ENCODE measurements around the gene PDE9A. TPM values are rescaled to one million over a fixed set of nuclear protein-coding genes. Genes with fewer than 3 reads are reported as not detected.

Gene PDE9A
- polyA plus RNA-seq, 4 donors = 7.3 to 41.0 (median 38.6) TPM

DNA sequence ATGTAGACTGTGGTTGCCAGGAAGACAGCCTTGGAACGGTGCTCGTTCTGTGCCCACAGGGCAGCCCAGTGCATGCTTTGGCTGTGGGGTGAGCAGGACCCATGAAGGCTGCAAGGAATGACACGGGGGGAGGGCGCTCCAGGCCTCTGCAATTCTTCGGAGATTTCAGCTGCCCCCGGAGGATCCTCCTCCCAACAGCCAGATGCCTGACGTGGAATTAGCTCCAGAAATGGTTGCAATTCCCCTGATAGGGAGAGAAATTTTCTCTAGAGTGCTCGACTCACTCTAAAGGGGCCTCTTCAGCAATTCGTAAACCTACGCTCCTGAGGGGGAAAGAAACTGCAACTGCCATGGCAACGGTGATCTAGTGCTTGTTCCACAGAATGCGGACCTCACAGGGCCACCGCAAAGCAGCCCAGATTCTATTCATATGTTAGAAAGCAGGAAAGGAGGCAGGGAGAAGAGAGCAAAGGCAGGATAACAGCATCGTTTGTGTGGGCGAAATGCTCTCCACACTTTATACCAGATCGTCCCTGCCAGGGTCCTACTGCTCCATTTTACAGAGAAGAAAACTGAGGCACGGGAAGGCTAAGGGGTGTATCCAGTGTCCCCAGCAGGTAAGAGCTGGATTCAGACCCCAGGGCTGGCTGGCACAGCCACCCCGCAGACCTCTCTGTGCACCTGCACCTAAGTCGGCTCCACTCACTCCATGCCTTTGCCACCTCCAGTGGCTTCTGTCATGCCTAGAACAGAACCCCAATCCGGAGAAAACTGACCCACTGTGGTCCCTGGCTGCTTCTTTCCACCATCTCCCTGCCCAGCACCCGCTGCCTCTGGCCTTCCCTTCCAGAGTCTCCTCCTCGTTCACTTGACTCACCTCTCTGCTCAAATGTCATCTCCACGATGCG, 11.9 kb upstream of the PDE9A start:
- no peak for DNase-seq (ENCODE audit: low read depth in 4 of 4, low spot score in 3 of 4)

DNA sequence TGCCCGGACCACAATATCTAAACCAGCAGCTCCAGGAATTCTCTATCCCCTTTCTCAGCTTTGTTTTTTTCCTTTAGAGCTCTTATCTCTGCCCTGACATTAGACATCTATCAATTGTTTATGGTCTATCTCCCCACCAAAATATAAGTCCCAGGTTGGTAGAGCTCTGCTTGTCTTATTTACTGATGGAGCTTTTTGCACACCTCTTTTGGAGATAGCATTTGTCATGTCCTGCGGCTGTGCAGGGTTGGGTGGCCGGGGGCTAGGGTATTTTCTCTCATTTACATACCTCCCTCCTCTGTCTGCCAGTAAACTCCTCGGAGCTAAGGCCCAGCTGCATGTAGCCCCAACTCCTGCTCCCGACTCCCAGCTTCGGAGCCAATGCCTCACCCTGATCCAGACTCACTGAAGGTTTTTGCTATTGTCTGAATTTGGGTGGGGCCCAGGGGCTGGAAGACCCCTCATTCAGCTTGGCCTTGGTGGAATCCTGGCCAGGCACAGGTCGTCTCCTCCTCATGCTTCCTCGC, 11.1 kb upstream of the PDE9A start:
- no peak for DNase-seq (ENCODE audit: low read depth in 4 of 4, low spot score in 3 of 4)

DNA sequence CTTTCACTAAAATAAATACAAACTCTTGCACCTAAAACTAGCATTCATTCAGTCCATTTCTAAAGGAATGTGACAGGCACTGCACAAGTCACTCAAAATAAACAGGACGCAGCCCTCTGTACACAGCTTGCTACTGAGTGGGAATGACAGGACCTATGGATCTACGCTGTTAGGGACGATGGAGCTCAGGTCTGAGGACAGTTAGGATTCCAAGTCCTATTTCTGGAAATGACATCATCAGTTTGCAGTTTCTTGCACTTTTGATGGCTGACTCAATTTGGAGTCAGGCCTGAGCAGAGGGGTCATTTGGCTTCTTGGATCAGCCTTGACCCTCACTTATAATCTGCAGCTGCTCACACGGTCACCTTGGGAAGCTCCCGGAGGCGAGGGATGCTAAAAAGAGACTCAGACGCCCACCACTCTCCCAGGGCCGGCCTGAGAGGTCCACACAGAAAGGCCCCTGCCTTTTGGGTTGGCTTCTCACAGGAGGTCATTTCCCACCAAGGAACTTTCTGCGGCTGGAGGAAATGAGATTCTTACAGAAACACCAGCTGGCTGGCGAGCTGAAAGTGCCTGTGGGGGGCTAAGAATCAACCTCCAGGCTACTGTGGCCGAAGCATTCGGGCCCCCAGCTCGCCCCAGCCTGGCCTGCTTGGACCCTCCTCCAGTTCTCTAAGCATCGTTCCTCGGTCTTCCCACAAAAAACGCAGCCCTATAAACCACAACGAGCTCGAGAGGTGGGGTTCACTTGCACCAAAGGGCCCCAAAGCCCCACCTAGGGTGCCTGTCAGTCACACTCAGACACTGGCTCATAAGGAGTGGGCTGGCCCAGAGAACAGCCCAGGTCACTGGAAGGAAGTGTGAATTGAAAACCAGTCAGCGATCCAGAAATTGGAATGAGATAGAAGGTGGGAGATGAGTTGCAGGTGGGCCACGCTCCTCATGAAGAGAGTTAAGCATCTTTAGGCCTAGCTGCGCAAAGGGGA, 8.9 kb upstream of the PDE9A start:
- DNase-seq (ENCODE audit: low read depth in 4 of 4, low spot score in 3 of 4) = no peak

DNA sequence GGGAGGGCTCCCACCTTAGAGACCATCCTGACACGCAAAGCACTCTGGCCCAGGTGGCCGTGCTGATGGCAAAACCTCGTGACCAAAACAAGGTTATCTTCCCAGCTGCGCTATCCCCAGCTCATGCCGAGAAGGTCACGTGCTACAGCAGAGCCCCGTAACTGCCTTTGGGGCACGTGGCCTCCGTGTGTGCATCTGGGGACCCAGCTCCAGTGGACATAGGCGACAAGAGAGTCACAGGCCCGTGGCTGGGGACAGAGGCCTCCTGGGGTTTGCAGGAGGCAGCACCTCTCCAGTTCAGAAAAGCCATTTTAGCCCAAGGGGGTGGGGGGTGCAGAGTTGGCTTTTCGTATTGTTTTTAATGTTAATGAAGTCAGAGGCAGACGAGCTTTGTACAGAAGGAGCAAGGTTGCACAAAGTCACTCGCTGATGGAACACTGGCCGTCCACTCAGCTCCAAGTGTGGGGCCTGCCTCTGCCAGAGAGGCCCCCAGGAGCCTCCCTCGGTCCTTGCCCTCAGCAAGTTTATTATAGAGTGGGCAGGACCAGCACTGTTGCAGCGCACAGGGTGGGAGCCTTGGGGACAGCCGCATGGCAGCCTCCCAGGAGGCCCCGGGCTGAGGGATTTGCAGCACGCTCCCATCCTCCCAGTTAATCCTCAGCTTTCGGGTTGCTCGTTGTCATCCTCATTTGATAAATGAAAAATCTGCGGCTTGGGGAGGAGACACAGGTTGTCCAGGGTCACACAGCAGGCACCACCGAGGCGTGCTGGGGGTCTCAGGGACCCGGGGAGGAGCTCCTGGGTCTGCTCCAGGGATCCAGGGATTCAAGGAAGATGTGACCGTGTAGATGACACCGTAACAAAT, 8.0 kb upstream of the PDE9A start:
- DNase-seq (ENCODE audit: low read depth in 4 of 4, low spot score in 3 of 4) = no peak

DNA sequence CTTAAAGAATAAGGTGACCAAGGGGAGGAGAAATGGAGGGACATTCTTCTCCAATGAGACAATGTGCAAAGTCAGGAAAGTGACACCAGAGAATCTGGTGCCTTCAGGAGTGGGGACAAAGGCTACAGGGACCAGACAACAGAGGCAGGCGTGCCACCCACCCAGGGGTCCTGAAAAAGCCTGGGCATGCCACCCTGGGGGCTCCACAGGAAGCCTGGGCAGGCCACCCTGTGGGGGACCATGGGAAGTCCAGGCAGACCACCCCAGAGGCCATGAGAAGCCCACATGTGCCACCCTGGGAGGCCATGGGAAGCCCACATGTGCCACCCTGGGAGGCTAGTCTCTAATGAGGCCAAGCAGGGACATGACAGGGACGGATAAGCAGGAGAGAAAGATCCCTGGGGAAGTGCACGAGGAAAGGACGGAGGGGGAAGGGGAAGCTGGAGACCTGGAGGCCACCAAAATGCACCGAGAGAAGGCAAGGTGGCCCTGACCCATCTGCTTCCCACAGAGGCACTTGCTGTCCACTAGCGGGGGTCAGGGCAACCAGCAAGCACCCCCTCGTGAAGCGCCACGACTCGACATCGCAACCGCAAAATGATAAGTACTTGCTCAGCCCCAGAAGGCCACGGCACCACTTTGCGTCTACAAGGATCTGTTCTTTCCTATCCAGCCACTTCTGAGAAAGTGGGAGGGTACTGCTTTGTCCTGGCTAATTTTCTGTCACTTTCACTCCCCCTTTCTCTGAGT, 7.2 kb upstream of the PDE9A start:
- DNase-seq (ENCODE audit: low read depth in 4 of 4, low spot score in 3 of 4) = no peak

DNA sequence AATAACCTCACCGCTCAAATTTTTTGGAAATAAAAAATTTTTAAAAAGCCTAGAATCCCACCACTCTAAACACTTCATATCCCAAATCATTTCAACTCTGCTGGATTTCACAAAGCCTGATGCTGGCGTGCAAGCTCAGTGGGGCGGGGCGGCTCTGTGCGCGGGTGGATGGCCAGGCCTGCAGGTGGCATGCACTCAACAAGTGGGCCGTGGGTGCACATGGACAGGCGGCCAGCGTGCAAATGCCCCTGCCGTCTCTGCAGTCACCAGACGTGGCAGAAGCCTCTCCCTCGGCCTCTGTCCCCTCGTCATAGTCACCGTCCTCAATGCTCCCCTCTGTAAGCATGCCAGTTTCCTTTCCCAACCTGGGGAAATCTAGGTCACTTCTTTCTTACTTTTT, 6.6 kb upstream of the PDE9A start:
- DNase-seq (ENCODE audit: low read depth in 4 of 4, low spot score in 3 of 4) = no peak

DNA sequence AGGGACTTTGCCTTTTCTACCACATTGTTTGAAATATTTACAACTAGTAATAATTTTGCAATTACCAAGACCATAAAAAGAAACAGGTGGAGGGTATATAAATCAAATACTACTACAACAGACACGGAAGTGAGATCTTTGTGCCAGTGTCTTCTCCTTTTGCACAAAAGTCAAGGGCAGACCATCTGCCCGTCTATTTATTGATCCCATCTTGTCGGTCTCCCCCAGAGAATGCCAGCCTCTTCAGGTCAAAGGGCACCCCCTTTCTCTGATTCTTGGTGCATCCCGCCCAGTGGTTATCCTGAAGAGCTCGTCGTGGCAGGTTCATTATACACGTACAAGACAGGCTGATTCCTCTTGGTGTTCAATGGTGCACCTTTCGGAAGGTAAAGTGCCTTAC, 4.8 kb upstream of the PDE9A start:
- DNase-seq (ENCODE audit: low read depth in 4 of 4, low spot score in 3 of 4) = no peak

DNA sequence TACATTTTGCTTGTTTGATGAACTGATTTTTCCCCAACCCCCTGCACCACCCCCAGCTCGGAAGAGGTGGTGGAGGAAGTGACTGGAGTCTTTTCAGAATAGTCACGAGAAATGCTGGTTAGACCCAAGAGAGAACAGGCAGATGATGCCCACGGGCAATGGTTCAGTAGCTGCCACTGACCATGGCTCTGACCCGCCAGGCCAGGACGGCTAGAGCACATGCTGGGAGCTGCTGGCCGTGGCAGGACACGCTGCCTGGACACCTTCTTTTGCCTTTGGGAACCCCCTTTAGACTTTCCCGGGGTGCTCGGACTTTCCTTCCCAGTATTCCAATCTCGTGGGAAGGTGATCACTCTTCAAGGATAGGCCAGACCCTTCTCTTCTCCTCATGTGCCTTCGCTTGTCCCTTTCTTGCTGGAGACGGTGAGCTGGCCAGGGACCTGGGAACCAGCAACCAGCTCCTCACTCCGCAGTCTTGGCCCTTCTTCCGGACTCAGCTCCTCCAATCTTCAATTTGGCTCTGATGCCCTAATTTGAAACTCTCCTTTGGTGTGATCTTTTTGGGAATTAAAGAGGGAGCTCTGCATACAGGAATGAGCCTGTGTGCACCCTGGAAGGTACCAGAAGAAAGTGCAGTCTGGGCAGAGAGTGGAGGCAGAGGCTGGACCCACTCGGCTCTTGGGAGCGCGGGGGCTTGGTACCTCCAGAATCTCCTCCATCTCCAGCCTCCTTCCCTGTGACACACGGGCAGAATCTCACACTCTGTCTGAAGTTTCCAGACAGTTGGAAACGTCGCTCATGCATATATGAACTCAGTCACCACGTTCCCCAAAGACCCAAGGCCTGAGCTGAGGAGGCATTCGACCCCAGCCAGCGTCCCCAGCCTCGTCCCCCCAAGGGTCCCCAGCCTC, 4.0 kb upstream of the PDE9A start:
- no peak for DNase-seq (ENCODE audit: low read depth in 4 of 4, low spot score in 3 of 4)

DNA sequence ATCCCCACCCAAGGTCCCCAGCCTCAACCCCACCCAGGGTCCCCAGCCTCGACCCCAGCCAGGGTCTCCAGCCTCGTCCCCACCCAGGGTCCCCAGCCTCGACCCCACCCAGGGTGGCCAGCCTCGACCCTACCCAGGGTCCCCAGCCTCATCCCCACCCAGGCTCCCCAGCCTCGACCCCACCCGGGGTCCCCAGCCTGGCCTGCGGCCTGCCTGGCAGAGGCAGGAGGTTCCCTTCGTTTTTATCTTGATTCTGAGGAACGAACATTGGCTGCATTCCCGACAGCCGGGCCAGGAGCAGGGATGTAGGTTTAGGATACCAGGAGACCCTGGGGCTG, 3.4 kb upstream of the PDE9A start:
- DNase-seq (ENCODE audit: low read depth in 4 of 4, low spot score in 3 of 4) = no peak

DNA sequence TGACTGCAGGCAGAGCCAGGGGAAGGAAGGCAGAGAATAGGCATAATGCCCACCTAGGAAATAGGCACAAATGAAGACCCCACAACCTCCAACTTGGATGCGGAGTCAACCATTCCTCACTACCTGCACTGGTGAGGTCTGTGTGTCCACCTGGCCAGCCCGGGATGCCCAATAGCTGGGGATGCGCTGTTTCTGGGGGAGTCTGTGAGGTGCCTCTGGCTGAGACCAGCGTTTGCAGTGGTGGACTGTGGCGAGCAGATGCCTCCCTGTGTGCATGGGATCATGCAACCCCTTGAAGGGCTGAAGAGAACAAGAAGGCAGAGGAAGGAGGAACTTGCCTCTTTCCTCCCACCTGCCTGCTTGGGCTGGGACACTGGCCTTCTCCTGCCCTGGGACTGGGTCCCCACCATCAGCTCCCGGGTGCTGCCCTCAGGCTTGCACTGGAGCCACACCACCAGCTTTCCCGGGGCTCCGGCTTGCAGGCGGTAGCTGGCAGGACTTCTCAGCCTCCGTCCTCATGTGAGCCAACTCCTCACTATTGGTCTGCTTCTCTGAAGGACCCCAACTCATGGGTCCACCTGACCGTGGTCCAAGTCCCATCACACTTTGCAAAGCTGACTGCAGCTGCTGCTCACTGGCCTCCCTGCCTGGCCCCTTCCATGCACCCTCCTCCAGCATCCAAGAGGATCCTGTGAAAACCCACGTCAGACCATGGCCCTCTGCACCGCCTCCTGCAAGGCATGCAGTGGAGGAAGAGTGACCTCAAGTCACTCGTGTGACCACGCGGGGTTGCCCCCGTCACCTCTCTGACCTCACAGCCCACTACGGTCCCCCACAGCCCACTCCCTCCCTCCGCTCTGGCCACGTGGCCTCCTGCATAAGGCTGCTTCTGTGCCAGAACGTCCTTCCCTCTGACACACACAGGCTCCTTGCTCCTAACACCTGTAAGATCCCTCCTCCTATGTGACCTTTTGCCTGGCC, 2.7 kb upstream of the PDE9A start:
- DNase-seq (ENCODE audit: low read depth in 4 of 4, low spot score in 3 of 4) = no peak

DNA sequence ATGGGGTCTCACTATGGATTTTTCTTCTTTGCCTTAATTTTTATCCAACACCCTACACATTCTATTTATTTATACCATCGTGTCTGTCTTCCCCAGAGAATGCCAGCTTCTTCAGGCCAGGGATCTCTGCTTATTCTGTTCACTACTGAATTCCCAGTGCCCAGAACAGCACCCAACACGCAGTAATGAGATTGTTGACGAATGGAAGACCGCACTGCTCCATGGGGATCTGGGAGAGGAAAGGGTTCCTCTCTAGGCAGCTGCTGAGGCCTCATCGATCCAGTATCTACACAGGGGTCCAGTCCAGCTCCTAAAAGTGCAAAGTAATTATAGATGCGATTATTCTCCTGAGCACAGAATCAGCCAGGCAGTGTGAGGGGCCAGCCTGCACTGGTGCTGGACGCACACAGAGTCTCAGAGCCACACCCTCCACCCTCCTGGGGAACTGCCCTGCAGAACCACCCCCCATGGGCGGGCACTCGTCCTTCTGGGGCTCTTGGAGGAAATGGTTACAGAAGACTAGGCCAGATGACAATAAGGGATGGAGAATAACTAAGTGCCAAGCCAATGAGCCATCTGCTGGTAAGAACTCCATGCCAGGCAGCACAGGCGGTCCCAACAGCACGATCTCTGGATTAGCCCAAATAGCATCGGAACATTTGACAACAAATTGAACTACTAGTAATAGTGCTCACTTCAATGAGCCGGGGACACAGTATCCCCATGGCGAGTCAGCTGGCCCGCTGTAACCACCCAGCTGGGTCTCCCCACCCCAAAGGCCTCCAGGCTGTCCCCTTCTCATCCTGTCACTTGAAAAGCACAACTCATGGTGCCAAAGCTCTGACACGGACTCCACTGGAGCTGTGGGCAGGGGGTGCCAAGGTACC, 1.7 kb upstream of the PDE9A start:
- no peak for DNase-seq (ENCODE audit: low read depth in 4 of 4, low spot score in 3 of 4)

DNA sequence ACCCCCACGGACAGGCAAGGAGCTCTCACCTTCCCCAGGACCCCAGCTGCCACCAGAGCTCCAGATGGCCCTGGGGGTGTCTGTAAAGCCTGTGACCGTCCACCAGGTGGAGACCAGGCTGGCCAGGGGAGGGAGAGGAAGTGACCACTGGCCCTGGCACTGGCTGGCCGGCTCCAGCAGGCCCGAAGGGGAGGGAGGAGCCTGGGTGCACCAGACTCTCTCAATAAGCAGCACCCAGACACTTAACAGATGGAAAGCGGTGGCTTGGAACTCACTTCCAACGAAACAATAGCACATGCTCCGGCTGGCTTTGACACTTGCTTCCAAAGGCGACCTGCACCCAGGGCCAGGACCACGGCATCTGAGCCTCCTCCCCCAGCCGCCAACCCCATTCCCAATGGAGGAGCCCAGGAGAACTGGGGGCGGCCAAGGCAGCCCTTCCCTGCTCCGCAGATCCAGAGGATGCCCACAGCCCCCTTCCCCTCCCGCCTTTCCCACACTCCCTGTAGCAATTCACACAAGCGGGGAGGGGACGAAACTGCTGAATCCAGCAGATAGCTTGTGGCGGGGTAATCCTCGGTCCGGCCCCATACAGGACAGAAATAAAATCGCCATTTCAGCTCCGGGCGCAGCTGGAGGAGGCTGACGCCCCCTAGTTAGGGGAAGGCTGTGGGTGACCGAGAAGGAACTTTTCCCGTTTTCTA, 742 bp upstream of the PDE9A start:
- no peak for DNase-seq (ENCODE audit: low read depth in 4 of 4, low spot score in 3 of 4)

DNA sequence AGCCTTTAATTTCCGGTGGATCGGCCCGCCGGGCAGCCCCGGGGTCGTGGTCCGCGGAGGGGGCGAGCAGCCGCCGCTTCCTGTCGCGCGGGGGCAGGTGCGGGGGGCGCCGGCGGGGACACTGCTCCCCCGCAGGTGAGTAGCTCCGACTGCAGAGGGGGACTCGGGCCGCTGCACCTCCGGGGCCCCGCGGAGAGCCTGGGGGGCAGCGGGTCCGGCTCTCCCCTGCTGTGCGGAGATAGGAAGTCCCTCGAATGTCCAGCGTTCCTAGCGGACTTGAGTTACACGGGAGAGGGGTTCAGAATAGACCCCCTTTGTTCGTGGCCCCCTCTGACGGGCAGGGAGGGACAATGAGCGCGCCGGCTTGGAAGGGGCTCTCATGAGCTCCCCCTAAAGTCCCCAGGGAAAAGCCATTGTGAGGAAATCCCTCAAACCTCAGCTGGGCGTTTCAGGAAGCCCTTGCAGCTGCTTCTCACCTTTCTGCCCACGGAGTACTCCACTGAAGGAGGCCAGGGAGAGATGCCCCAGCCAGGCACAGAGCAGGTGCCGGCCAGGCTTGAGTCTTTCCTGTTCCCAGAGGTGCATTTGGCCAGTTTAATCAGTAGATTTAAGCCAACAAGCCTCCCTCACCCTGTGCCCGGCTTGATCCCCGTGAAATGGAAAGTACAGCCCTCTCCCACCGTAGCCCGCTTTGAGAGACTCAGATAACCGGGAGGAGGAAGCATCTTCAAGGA, 925 bp downstream of the PDE9A start:
- no peak for DNase-seq (ENCODE audit: low read depth in 4 of 4, low spot score in 3 of 4)

DNA sequence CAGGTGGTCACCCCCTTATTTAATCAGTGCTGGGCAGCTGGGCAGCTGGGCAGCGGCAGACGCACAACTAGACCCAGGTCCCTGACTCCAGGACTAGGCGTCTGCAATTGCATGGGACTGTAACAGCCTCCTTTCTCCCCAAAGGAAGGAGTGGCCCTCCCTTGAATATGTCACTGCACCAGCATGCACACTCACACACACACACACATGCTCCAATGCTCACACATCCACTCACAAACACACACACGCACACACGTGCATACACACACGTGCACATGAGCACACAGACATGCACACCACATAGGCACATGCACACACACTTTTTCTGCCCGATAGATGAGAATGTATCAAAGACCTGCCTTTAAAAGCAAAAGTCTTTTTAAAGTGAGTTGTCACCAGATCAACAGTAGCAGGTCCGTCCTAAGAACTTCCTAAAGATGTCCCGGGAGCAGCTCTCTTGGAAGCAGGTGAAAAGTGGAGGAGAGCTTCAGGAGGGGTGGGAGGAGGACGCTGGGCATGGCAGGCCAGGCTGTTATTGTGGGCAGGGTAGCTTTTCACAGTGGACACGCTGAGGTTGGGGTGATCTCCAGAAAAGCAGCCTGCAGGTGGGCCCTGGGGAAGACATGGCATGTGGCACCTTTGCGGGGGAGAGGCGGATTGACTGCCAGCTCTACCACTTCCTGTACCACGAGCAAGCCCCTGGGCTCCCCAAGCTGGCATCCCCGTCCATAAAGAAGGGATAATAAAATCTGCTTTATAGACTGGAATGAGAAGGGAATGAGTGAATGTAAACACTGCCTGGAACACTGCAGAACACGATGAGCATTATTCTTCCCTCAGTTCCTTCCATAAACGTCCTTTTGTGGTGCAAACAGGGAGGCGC, 1.7 kb downstream of the PDE9A start:
- no peak for DNase-seq (ENCODE audit: low read depth in 4 of 4, low spot score in 3 of 4)
